Measurements from ENCODE around the gene NPL.

DNA sequence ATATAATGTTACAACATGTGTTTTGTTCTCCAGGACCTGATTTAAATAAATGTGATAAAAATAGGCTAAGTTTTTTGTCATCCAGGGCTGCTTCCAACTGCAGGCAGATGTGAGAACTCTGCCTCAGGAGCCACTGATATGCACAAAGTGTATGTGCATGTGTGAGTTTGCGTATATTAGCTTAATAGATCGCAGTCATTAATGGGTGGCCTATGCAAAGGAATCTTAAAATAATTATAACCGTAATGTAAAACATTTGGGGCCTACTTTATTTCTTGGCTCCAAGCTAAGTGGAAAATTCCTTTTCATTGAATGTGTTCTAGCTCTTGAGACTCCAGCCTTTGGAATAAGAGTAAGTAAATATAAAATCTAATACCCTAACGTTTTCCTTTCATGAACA lies 66.3 kb downstream of the NPL start:
- TF ChIP-seq ESRRA (IDR thresholded peaks at IDR 0.05; ENCODE audit: borderline replicate concordance, low read depth): no peak
- TF ChIP-seq SMAD3 (CRISPR knock-in tag; conservative IDR thresholded peaks at IDR 0.05): no peak
- no peak for TF ChIP-seq FOXM1 (IDR thresholded peaks at IDR 0.05; ENCODE audit: low read depth)
- TF ChIP-seq FOXM1 (CRISPR knock-in tag; IDR thresholded peaks at IDR 0.05; ENCODE audit: low read depth): no peak
- TF ChIP-seq JUND (IDR thresholded peaks at IDR 0.05; ENCODE audit: borderline replicate concordance, low read depth, low read length): no peak
- no peak for TF ChIP-seq JUND (tag; IDR thresholded peaks at IDR 0.05; ENCODE audit: borderline replicate concordance, low read depth, low read length)
- TF ChIP-seq NR2C2 (CRISPR knock-in tag; IDR thresholded peaks at IDR 0.05): no peak
- TF ChIP-seq NR2C2 (tag; IDR thresholded peaks at IDR 0.05): no peak
- TF ChIP-seq SMARCB1 (IDR thresholded peaks at IDR 0.05; ENCODE audit: insufficient read length, low read depth): no peak
- TF ChIP-seq POLR2A (conservative IDR thresholded peaks at IDR 0.05): no peak
- TF ChIP-seq RFX5 (IDR thresholded peaks at IDR 0.05; ENCODE audit: low read depth, low read length): no peak
- TF ChIP-seq POLR2G (IDR thresholded peaks at IDR 0.05; ENCODE audit: low read depth, low read length): no peak
- TF ChIP-seq ZNF124 (CRISPR knock-in tag; IDR thresholded peaks at IDR 0.05): no peak
- TF ChIP-seq EZH2 (IDR thresholded peaks at IDR 0.05; ENCODE audit: borderline replicate concordance, low read depth, low read length): no peak
- TF ChIP-seq U2AF2 (optimal IDR thresholded peaks at IDR 0.05; ENCODE audit: low read depth, low read length): no peak

Measured in K562 (cell line).